HEK293T (cell line): ENCODE measurements around the gene AK1.

ENCODE experiments used
- CTCF ChIA-PET: fragments of 350-600 bp; formaldehyde crosslinking; extraction: SDS; loops from one replicate; lab custom pipeline; 2021; ENCODE audit warnings: antibody characterized with exemption, inconsistent platforms; lab: Yijun Ruan, JAX
- POLR2A ChIA-PET: fragments of 350-600 bp; formaldehyde crosslinking; extraction: SDS; loops from one replicate; lab custom pipeline; 2020; ENCODE audit warnings: antibody characterized with exemption, inconsistent platforms; lab: Yijun Ruan, JAX
- DNase-seq: peaks from one replicate; pipeline ENCODE4 v3.0.0; 2012; ENCODE audit warnings: mixed read lengths; ENCODE audit errors: extremely low spot score
- ARNT ChIP-seq: fragments of 450-650 bp; IDR thresholded peaks from 2 replicates; pipeline ENCODE4 v1.6.1; 2017; ENCODE audit warnings: mild to moderate bottlenecking
- BHLHE40 ChIP-seq: fragments of 450-650 bp; IDR thresholded peaks from 2 replicates; pipeline ENCODE4 v1.6.1; 2016; ENCODE audit warnings: mild to moderate bottlenecking, moderate library complexity, borderline replicate concordance
- CTBP1 ChIP-seq: fragments of 450-650 bp; IDR thresholded peaks from 2 replicates; pipeline ENCODE4 v1.6.1; 2016; ENCODE audit warnings: borderline replicate concordance
- ELF4 ChIP-seq: fragments of 450-650 bp; IDR thresholded peaks from 2 replicates; pipeline ENCODE4 v1.6.1; 2017; ENCODE audit warnings: antibody characterized with exemption
- FOXA1 ChIP-seq: fragments of 450-650 bp; IDR thresholded peaks from 2 replicates; pipeline ENCODE4 v1.6.1; 2016; ENCODE audit warnings: mild to moderate bottlenecking
- FOXK2 ChIP-seq: fragments of 450-650 bp; IDR thresholded peaks from 2 replicates; pipeline ENCODE4 v1.6.1; 2016; ENCODE audit warnings: mild to moderate bottlenecking
- FOXM1 ChIP-seq: fragments of 450-650 bp; IDR thresholded peaks from 2 replicates; pipeline ENCODE4 v1.6.1; 2017; ENCODE audit warnings: mild to moderate bottlenecking, borderline replicate concordance
- HDGF ChIP-seq: fragments of 450-650 bp; IDR thresholded peaks from 2 replicates; pipeline ENCODE4 v1.6.1; 2017; ENCODE audit warnings: antibody characterized with exemption, borderline replicate concordance
- L3MBTL2 ChIP-seq: fragments of 450-650 bp; conservative IDR thresholded peaks from 2 replicates; pipeline ENCODE4 v1.6.1; 2016; ENCODE audit warnings: mild to moderate bottlenecking
- LEF1 ChIP-seq: fragments of 450-650 bp; IDR thresholded peaks from 2 replicates; pipeline ENCODE4 v1.6.1; 2017; ENCODE audit warnings: mild to moderate bottlenecking, borderline replicate concordance
- NFRKB ChIP-seq: fragments of 450-650 bp; IDR thresholded peaks from 2 replicates; pipeline ENCODE4 v1.6.1; 2016; ENCODE audit warnings: mild to moderate bottlenecking, moderate library complexity
- SP1 ChIP-seq: fragments of 450-650 bp; IDR thresholded peaks from 2 replicates; pipeline ENCODE4 v1.6.1; 2017
- SUZ12 ChIP-seq: fragments of 450-650 bp; IDR thresholded peaks from 2 replicates; pipeline ENCODE4 v1.6.1; 2016; ENCODE audit warnings: mild to moderate bottlenecking
- TARDBP ChIP-seq: fragments of 450-650 bp; IDR thresholded peaks from 2 replicates; pipeline ENCODE4 v1.6.1; 2016
- ZNF384 ChIP-seq: fragments of 450-650 bp; IDR thresholded peaks from 2 replicates; pipeline ENCODE4 v1.6.1; 2016
- TF ChIP-seq, protein P1 (sequence below): fragments of 450-650 bp; IDR thresholded peaks from 2 replicates; pipeline ENCODE4 v1.6.1; 2016

Gene AK1

DNA sequence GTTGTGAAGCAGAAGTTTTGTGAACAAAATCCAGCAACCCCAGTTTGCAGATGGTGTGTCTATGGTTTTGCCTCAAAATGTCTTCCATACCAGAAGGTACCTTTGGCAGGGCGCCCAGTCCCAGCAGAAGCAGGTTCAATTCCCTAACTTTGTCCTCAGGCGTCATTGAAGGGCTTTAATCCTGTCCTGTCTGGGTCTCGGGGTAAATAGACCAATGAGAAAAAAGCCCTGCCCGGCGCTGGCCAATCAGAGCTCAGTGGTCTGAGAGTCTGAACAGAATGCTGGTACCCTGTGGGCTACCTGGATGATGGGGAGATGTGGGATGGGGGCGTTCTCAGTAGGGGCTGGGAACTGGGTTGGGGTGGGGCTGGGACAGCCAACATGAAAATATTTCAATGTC is 45.6 kb upstream of the AK1 start:
- no peak for DNase-seq
- ChIA-PET POLR2A (no interaction called here), CTCF (no interaction called here)
- TF ChIP-seq SUZ12 (no peak), BHLHE40 (no peak)

DNA sequence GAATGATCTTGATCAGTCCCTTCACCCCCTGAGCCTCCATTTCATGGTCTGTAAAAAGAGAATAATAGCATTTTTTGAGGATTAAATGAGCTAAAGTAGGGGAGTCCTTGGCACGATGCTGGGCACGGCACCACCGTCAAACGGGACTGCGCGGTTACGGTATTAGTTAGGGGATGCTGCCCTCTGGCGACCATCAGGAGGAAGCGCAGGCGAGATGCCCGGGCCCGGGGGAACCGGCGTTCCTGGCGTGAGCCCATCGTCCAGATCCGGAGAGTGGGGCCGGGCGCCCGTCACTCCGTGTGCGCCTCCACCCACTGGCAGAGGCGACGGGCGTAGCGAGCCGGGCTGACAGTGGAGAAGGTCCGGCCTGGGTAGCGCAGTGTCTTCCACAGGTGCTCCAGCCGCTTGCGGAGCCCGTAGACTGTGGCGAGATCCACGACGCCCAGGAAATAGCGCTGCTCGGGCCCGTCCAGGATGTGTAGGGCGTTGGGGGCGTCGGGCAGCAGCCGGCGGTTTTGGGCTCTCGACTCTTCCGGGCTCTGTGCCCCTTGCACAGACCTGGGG is 44.2 kb upstream of the AK1 start:
- peak; percentile 79 for DNase-seq
- CTCF ChIA-PET = interaction anchor here (0.8 to 1.4 kb wide), 8 partner anchors 8 to 184 kb away, joined by 3 to 8 read pairs (median 3); partner anchors contain the start of gene PIP5KL1
- POLR2A ChIA-PET = interaction anchor here (0.7 to 1.5 kb wide), 5 partner anchors 20 to 187 kb away, joined by 3 to 4 read pairs (median 3); partner anchors contain the start of genes CDK9 and TOR2A

DNA sequence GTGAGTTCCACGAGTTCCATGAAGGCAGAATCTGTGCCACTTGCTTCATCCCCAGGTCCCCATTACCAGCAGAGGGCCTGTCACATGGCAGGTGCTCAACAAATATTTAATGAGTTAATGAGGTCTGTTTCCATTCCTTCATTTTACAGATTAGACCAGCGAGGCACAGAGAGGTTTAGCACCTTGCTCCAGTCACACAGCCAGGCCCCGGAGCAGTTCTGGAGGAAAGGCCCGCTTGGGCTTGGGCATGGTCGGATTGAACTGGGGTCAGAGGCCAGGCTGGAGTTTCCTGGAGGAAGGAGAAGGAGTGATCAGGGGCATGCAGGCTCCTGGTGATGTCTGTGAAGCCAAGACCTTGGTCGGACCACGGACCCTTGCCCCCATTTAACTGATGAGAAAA is 43.3 kb upstream of the AK1 start:
- TF ChIP-seq ARNT (no peak), SUZ12 (no peak), HDGF (no peak), L3MBTL2 (no peak), BHLHE40 (no peak), SP1 (no peak), ELF4 (no peak), FOXM1 (no peak), NFRKB (no peak), CTBP1 (no peak)
- TF ChIP-seq, protein P1, sequence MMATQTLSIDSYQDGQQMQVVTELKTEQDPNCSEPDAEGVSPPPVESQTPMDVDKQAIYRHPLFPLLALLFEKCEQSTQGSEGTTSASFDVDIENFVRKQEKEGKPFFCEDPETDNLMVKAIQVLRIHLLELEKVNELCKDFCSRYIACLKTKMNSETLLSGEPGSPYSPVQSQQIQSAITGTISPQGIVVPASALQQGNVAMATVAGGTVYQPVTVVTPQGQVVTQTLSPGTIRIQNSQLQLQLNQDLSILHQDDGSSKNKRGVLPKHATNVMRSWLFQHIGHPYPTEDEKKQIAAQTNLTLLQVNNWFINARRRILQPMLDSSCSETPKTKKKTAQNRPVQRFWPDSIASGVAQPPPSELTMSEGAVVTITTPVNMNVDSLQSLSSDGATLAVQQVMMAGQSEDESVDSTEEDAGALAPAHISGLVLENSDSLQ = no peak
- DNase-seq = no peak

More for the DNA sequence above, 44.2 kb upstream of the AK1 start:
- no peak for TF ChIP-seq L3MBTL2
- TF ChIP-seq SUZ12 = no peak
- no peak for TF ChIP-seq LEF1
- TF ChIP-seq FOXK2 = no peak
- no peak for TF ChIP-seq NFRKB
- no peak for TF ChIP-seq BHLHE40
- no peak for TF ChIP-seq ARNT
- no peak for TF ChIP-seq FOXA1
- no peak for TF ChIP-seq ZNF384
- no peak for TF ChIP-seq ELF4
- TF ChIP-seq HDGF = no peak

DNA sequence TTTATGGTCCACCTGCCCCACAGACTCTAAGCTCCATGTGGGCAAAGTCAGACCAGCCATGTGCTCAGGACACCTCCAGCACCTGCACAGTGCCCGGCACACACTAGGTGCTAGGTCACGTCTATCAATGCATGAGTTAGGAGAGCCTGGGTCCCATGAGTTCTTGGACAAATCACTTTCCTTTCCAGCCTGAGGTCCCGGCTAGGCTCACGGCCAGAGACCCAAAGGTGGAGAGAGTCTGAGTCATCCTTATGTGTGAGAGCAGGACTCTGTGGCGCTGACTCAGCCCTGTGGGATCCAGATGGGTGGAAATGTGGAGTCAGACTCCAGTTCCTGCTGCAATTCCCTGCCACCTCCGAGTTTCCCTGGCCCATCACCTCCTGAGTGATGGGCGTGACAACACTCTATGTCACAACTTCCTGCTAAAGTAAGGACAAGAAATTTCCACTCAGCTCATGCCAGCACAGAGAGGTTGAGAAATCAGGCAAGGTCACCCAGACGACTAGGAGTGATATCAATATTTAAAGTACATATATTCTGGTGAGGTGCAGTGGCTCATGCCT is 41.9 kb upstream of the AK1 start:
- no peak for DNase-seq
- POLR2A ChIA-PET = interaction anchor here (1.0 kb wide), 1 partner anchor 21 kb away, joined by 3 read pairs; no protein-coding TSS in a partner anchor
- no peak for TF ChIP-seq FOXM1
- no peak for TF ChIP-seq L3MBTL2
- TF ChIP-seq CTBP1 = no peak
- no peak for TF ChIP-seq ZNF384
- no peak for TF ChIP-seq SUZ12
- TF ChIP-seq BHLHE40 = no peak
- TF ChIP-seq FOXK2 = no peak
- no peak for TF ChIP-seq ELF4
- no peak for TF ChIP-seq ARNT
- no peak for TF ChIP-seq SP1
- no peak for TF ChIP-seq TARDBP
- TF ChIP-seq NFRKB = no peak
- TF ChIP-seq FOXA1 = no peak
- no peak for TF ChIP-seq HDGF
- CTCF ChIA-PET = no interaction called here

More for the DNA sequence above, 43.3 kb upstream of the AK1 start:
- POLR2A ChIA-PET = interaction anchor here (1.0 to 1.5 kb wide), 3 partner anchors 51 to 186 kb away, joined by 3 to 4 read pairs (median 3); partner anchors contain the start of genes CDK9 and TOR2A
- CTCF ChIA-PET = interaction anchor here (0.6 to 1.4 kb wide), 8 partner anchors 9 to 183 kb away, joined by 3 to 8 read pairs (median 4); partner anchors contain the start of gene PIP5KL1

DNA sequence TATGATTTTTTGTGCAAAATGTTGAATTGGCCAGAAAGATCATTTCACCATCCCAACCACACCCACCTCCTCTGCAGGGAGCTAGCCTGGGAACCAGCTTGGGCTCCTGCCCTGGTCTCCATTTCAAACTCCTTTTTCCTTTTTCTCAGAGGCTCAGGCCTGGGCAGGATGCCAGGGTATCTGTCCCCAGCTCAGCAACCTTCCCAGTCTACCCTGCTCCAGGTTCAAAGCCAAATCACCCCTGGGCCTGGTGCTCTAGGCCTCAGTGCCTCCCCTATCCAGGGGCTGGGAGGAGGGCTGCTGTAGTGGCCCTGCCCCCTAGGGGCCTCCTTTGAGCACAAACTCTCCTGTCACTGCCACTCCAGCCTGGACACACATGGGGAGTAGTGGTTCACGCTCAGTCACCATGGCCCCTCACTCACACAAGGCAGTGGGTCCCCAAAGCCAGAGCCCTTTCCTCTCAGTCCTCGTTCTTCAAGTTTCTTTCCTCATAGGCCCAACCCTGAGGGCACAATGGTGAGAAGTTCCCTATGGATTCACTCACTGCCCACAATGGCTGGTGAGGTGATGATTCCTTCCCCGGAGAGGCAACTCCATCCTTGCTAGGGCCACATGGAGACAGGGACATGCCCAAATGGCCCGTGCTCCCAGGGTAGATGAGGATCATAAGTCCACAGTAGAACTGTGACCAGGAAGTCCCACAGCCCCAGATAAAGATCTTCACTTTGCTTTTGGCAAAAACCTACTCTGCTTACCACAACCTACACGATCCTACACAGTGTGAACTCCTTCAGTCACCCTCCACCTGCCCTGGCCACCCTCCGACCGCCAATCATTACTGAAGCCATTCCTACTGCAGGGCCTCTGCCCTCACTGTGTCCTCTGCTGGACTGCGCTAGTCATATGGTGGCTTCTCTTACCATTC is 41.0 kb upstream of the AK1 start:
- ChIA-PET CTCF (interaction anchor here (0.7 kb wide), 1 partner anchor 20 kb away, joined by 3 read pairs; no protein-coding TSS in a partner anchor), POLR2A (interaction anchor here (1.0 kb wide), 1 partner anchor 20 kb away, joined by 3 read pairs; no protein-coding TSS in a partner anchor)
- TF ChIP-seq NFRKB (no peak), HDGF (no peak), L3MBTL2 (no peak), CTBP1 (no peak), ZNF384 (no peak), TARDBP (no peak), FOXK2 (no peak), FOXM1 (no peak), FOXA1 (no peak)
- TF ChIP-seq, protein P1 = no peak
- DNase-seq = no peak

DNA sequence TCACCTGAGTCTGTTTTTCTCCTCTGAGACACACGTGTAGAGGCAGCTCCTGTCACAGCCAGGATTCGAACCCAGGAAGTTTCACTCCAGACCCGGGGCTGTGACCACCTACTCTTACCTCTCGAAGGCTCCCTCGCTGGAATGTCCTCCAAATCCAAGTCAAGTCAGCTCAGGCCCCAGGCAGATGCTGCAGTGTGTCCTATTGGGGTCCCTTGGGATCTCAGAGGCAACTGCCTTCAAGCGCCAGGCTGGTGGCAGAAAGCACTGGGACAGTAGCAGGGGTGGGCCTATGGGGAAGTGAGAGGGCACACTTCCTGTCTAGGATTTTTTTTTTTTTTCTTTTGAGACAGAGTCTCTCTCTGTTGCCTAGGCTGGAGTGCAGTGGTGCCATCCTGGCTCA is 40.1 kb upstream of the AK1 start:
- DNase-seq = no peak
- ChIA-PET POLR2A (interaction anchor here (1.0 to 1.8 kb wide), 2 partner anchors 20 to 25 kb away, joined by 8 read pairs; no protein-coding TSS in a partner anchor), CTCF (interaction anchor here (1.4 kb wide), 1 partner anchor 273 kb away, joined by 3 read pairs; no protein-coding TSS in a partner anchor)
- TF ChIP-seq HDGF (no peak), L3MBTL2 (no peak), SP1 (no peak), ELF4 (no peak), BHLHE40 (no peak), ARNT (no peak), LEF1 (no peak), TARDBP (no peak), FOXA1 (no peak), FOXM1 (no peak), CTBP1 (no peak), ZNF384 (no peak), SUZ12 (no peak), FOXK2 (no peak), NFRKB (no peak)
- TF ChIP-seq, protein P1 = no peak
